H9 (cell line): ENCODE results near the gene DEAF1. TPM values are rescaled to one million over a fixed set of nuclear protein-coding genes. Genes with fewer than 3 reads are reported as not detected.

Experiments used
- DNase-seq: peaks from one replicate; pipeline ENCODE4 v3.0.0-alpha.2; 2017
- H2AFZ ChIP-seq: one replicate; pipeline ENCODE4 v1.6.1; 2013; ENCODE audit warnings: mild to moderate bottlenecking, low read length, control low read depth, moderate library complexity
- H2AK5ac ChIP-seq: 2 replicates; pipeline ENCODE4 v1.6.1; 2013; ENCODE audit warnings: low read length, control low read depth, mixed read lengths; ENCODE audit not compliant: insufficient read length
- H2BK120ac ChIP-seq: one replicate; pipeline ENCODE4 v1.6.1; 2013; ENCODE audit warnings: low read depth, mild to moderate bottlenecking, low read length, control low read depth, inconsistent platforms; ENCODE audit not compliant: poor library complexity, severe bottlenecking
- H2BK12ac ChIP-seq: 2 replicates; pipeline ENCODE4 v1.6.1; 2013; ENCODE audit warnings: low read length, control low read depth, mixed read lengths, low read depth; ENCODE audit not compliant: insufficient read length
- H2BK15ac ChIP-seq: 2 replicates; pipeline ENCODE4 v1.6.1; 2013; ENCODE audit warnings: low read depth, low read length, control low read depth
- H2BK20ac ChIP-seq: one replicate; pipeline ENCODE4 v1.6.1; 2013; ENCODE audit warnings: low read depth, mild to moderate bottlenecking, low read length, control low read depth, inconsistent platforms; ENCODE audit not compliant: poor library complexity, severe bottlenecking
- H2BK5ac ChIP-seq: 2 replicates; pipeline ENCODE4 v1.6.1; 2013; ENCODE audit warnings: low read length, control low read depth, mixed read lengths; ENCODE audit not compliant: insufficient read length
- H3K14ac ChIP-seq: 2 replicates; pipeline ENCODE4 v1.6.1; 2013; ENCODE audit warnings: low read length, control low read depth; ENCODE audit not compliant: insufficient read depth
- H3K18ac ChIP-seq: 2 replicates; pipeline ENCODE4 v1.6.1; 2013; ENCODE audit warnings: low read depth, mild to moderate bottlenecking, mixed read lengths, low read length, control low read depth; ENCODE audit not compliant: insufficient read length
- H3K23ac ChIP-seq: 2 replicates; pipeline ENCODE4 v1.6.1; 2013; ENCODE audit warnings: low read length, control low read depth, mixed read lengths, low read depth; ENCODE audit not compliant: insufficient read length
- H3K23me2 ChIP-seq: 2 replicates; pipeline ENCODE4 v1.6.1; 2013; ENCODE audit warnings: low read depth, mild to moderate bottlenecking, mixed read lengths, low read length, control low read depth; ENCODE audit not compliant: insufficient read length, poor library complexity, severe bottlenecking
- H3K27ac ChIP-seq: 2 replicates; pipeline ENCODE4 v1.5.1; 2013; ENCODE audit warnings: low read length, control low read depth, mixed read lengths, low read depth; ENCODE audit not compliant: insufficient read length
- H3K27me3 ChIP-seq: 2 replicates; pipeline ENCODE4 v1.6.1; 2013; ENCODE audit warnings: low read length, control low read depth, inconsistent platforms; ENCODE audit not compliant: insufficient read depth
- H3K4ac ChIP-seq: 2 replicates; pipeline ENCODE4 v1.6.1; 2013; ENCODE audit warnings: low read depth, mild to moderate bottlenecking, control low read depth, inconsistent platforms, low read length, moderate library complexity
- H3K4me1 ChIP-seq: 2 replicates; pipeline ENCODE4 v1.6.1; 2013; ENCODE audit warnings: low read length, control low read depth, inconsistent platforms; ENCODE audit not compliant: insufficient read depth
- H3K4me2 ChIP-seq: 2 replicates; pipeline ENCODE4 v1.6.1; 2013; ENCODE audit warnings: low read length, control low read depth, mixed read lengths; ENCODE audit not compliant: insufficient read length, insufficient read depth
- H3K56ac ChIP-seq: 2 replicates; pipeline ENCODE4 v1.6.1; 2013; ENCODE audit warnings: low read depth, mild to moderate bottlenecking, mixed read lengths, low read length, control low read depth; ENCODE audit not compliant: insufficient read length
- H3K79me1 ChIP-seq: 2 replicates; pipeline ENCODE4 v1.6.1; 2013; ENCODE audit warnings: low read depth, mild to moderate bottlenecking, moderate library complexity, low read length, control low read depth, inconsistent platforms; ENCODE audit not compliant: insufficient read depth, poor library complexity, severe bottlenecking
- H3K79me2 ChIP-seq: 2 replicates; pipeline ENCODE4 v1.6.1; 2013; ENCODE audit warnings: low read length, control low read depth, inconsistent platforms; ENCODE audit not compliant: insufficient read depth
- H3K9ac ChIP-seq: 2 replicates; pipeline ENCODE4 v1.6.1; 2013; ENCODE audit warnings: low read length, control low read depth, mixed read lengths; ENCODE audit not compliant: insufficient read length; ENCODE audit errors: extremely low read depth
- H3K9me3 ChIP-seq: one replicate; pipeline ENCODE4 v1.6.1; 2013; ENCODE audit warnings: low read depth, low read length, inconsistent platforms; ENCODE audit not compliant: control insufficient read depth
- H3T11ph ChIP-seq: one replicate; pipeline ENCODE4 v1.6.1; 2013; ENCODE audit warnings: mild to moderate bottlenecking, low read length, control low read depth, inconsistent platforms
- H4K20me1 ChIP-seq: one replicate; pipeline ENCODE4 v1.6.1; 2013; ENCODE audit not compliant: control insufficient read depth, insufficient read length, insufficient read depth
- H4K5ac ChIP-seq: 2 replicates; pipeline ENCODE4 v1.6.1; 2013; ENCODE audit warnings: low read depth, mild to moderate bottlenecking, mixed read lengths, low read length, control low read depth; ENCODE audit not compliant: insufficient read length
- H4K8ac ChIP-seq: replicated peaks from 2 replicates; pipeline ENCODE4 v1.6.1; 2013; ENCODE audit warnings: low read length, control low read depth, mixed read lengths, low read depth; ENCODE audit not compliant: insufficient read length
- H4K91ac ChIP-seq: 2 replicates; pipeline ENCODE4 v1.6.1; 2013; ENCODE audit warnings: low read depth, mild to moderate bottlenecking, moderate library complexity, mixed read lengths, low read length, control low read depth; ENCODE audit not compliant: insufficient read length
- H3K27ac Mint-ChIP-seq, 3 experiments: 2 replicates in 2 of 3; 3 replicates in 1 of 3; pipeline ENCODE4 v1.8.0; 2020 to 2021; ENCODE audit warnings: mixed read lengths in 3 of 3, mild to moderate bottlenecking in 1 of 3, moderate library complexity in 1 of 3
- H3K27me3 Mint-ChIP-seq: 2 replicates; pipeline ENCODE4 v1.8.0; 2021; ENCODE audit warnings: low read depth, mild to moderate bottlenecking, moderate library complexity, mixed read lengths
- H3K36me3 Mint-ChIP-seq, 3 experiments: 2 replicates in 2 of 3; 3 replicates in 1 of 3; pipeline ENCODE4 v1.8.0; 2020 to 2021; ENCODE audit warnings: low read depth in 3 of 3, mixed read lengths in 3 of 3; ENCODE audit not compliant: insufficient read depth in 1 of 3
- H3K4me1 Mint-ChIP-seq, 2 experiments: 2 replicates each; pipeline ENCODE4 v1.8.0; 2020; ENCODE audit warnings: mixed read lengths in 2 of 2
- H3K4me3 Mint-ChIP-seq, 2 experiments: 2 replicates in 1 of 2; 3 replicates in 1 of 2; pipeline ENCODE4 v1.8.0; 2020 to 2021; ENCODE audit warnings: mild to moderate bottlenecking in 2 of 2, mixed read lengths in 2 of 2, moderate library complexity in 1 of 2
- H3K9me3 Mint-ChIP-seq, 2 experiments: 2 replicates in 1 of 2; 3 replicates in 1 of 2; pipeline ENCODE4 v1.8.0; 2020; ENCODE audit warnings: mild to moderate bottlenecking in 2 of 2, mixed read lengths in 2 of 2, moderate library complexity in 1 of 2
- CTCF ChIP-seq: fragments of 200-600 bp; sonication (generic); conservative IDR thresholded peaks from 3 replicates; pipeline ENCODE4 v1.8.0; 2021; ENCODE audit warnings: antibody characterized with exemption, mild to moderate bottlenecking
- WGBS: extraction: QIAGEN DNeasy Blood & Tissue Kit; methylation state at CpG from one replicate; pipeline ENCODE4 v1.1.7; 2013; ENCODE audit warnings: missing lambda C conversion rate, low lambda C conversion rate, mixed read lengths; ENCODE audit not compliant: insufficient read length; ENCODE audit errors: extremely low coverage; 5-methylcytosine and 5-hydroxymethylcytosine counted together
- total RNA-seq: library from RNA; stranded (reverse); gene quantifications from 2 replicates; pipeline ENCODE4 v1.2.1, GENCODE V29; 2021

The DEAF1 gene
- total RNA-seq, 1 experiment from 2014 or later: 67.3 TPM

DNA sequence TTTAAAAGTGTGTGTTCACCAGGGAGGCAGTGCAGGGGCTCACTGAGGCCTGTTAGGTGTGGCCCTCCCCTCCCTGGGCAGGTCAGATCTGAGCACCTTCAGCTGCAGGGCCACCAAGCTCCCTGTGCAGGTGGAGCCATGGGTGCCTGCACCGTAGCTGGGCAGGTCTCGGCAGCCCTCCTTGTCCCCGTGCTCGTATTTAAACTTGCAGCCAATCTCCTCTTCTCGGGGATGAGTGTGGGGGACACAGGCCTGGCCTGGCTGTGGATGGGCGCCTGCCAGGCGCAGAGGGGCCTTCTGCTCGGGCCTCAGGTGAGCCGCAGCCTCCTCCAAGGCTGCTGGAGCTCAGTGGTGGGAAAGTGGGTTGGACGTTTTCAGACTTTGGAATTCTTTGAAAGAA lies 99.6 kb downstream of the DEAF1 start:
- Histone ChIP-seq H3K14ac (no peak overlapping the region), H2BK12ac (no peak overlapping the region), H3K79me1 (no peaks in the 10 kb centered on the region), H3T11ph (no peak overlapping the region), H2AFZ (no peak overlapping the region), H3K4me1 (no peaks in the 10 kb centered on the region), H2BK20ac (no peak overlapping the region), H3K9ac (no peak overlapping the region), H3K79me2 (no peaks in the 10 kb centered on the region), H3K27ac (no peak overlapping the region), H4K8ac (no peak overlapping the region), H4K91ac (no peak overlapping the region), H2BK120ac (no peak overlapping the region), H2BK5ac (no peak overlapping the region), H3K9me3 (no peaks in the 10 kb centered on the region), H3K23me2 (no peaks in the 10 kb centered on the region), H3K4ac (no peak overlapping the region), H3K18ac (no peak overlapping the region), H3K56ac (no peak overlapping the region), H3K27me3 (no peaks in the 10 kb centered on the region), H2AK5ac (no peak overlapping the region), H3K4me2 (no peak overlapping the region), H3K23ac (no peak overlapping the region), H2BK15ac (no peak overlapping the region), H4K20me1 (no peaks in the 10 kb centered on the region), H4K5ac (no peak overlapping the region)
- no peaks in the 10 kb centered on the region; a peak in 1 of 5 replicates for H3K9me3 Mint-ChIP-seq
- 0 out of 2 replicates have a peak, but pooled peaks cover 2% of the 10 kb centered on the region for H3K27me3 Mint-ChIP-seq
- H3K4me1 Mint-ChIP-seq: no peaks in the 10 kb centered on the region
- H3K36me3 Mint-ChIP-seq: peaks cover 53 to 85% (median 84%) of the 10 kb centered on the region in 3 experiments
- no CpG with 5 or more reads among the region's 10 CpGs for WGBS
- TF ChIP-seq CTCF: no peak
- H3K27ac Mint-ChIP-seq: no peak overlapping the region
- H3K4me3 Mint-ChIP-seq: no peak overlapping the region
- DNase-seq: no peak

Other genes with a start within 250 kb of the DEAF1 start
- 53.4 and 55.3 TPM in 2 replicates for gene PTDSS2, start 244.9 kb downstream of the DEAF1 start, total RNA-seq
- 60.0 and 67.0 TPM in 2 replicates for gene RNH1, start 188.0 kb downstream of the DEAF1 start, total RNA-seq
- 61.8 and 66.0 TPM in 2 replicates for gene HRAS, start 159.6 kb downstream of the DEAF1 start, total RNA-seq
- gene LRRC56, start 157.7 kb downstream of the DEAF1 start, total RNA-seq: 3.1 and 3.4 TPM in 2 replicates
- gene LMNTD2, start 134.5 kb downstream of the DEAF1 start, total RNA-seq: 4.2 and 4.7 TPM in 2 replicates
- gene RASSF7, start 134.3 kb downstream of the DEAF1 start, total RNA-seq: 26.3 and 30.0 TPM in 2 replicates
- 48.9 and 50.6 TPM in 2 replicates for gene PHRF1, start 118.8 kb downstream of the DEAF1 start, total RNA-seq
- 9.7 and 9.8 TPM in 2 replicates for gene IRF7, start 79.3 kb downstream of the DEAF1 start, total RNA-seq
- 0.46 TPM in 1 of 2 replicates, not detected in the other for gene CDHR5, start 70.3 kb downstream of the DEAF1 start, total RNA-seq
- 1.8 and 2.3 TPM in 2 replicates for gene SCT, start 68.0 kb downstream of the DEAF1 start, total RNA-seq
- 6.2 and 6.8 TPM in 2 replicates for gene DRD4, start 58.0 kb downstream of the DEAF1 start, total RNA-seq
- 15.3 and 23.6 TPM in 2 replicates for gene TMEM80, start 594 bp upstream of the DEAF1 start, total RNA-seq
- gene EPS8L2, start 11.0 kb upstream of the DEAF1 start, total RNA-seq: 92.8 and 101 TPM in 2 replicates
- gene TALDO1, start 52.2 kb upstream of the DEAF1 start, total RNA-seq: 268 and 300 TPM in 2 replicates
- 51.5 and 60.0 TPM in 2 replicates for gene GATD1, start 82.3 kb upstream of the DEAF1 start, total RNA-seq
- 0.81 and 0.86 TPM in 2 replicates for gene CEND1, start 94.9 kb upstream of the DEAF1 start, total RNA-seq
- 51.9 and 54.6 TPM in 2 replicates for gene SLC25A22, start 103.1 kb upstream of the DEAF1 start, total RNA-seq
- gene PIDD1, start 110.0 kb upstream of the DEAF1 start, total RNA-seq: 25.3 and 26.6 TPM in 2 replicates
- 2,138 and 2,312 TPM in 2 replicates for gene RPLP2, start 114.7 kb upstream of the DEAF1 start, total RNA-seq
- gene PNPLA2, start 123.7 kb upstream of the DEAF1 start, total RNA-seq: 62.3 and 67.3 TPM in 2 replicates
- gene CRACR2B, start 132.7 kb upstream of the DEAF1 start, total RNA-seq: 28.8 and 29.0 TPM in 2 replicates
- 138 and 142 TPM in 2 replicates for gene CD151, start 137.7 kb upstream of the DEAF1 start, total RNA-seq
- gene POLR2L, start 147.3 kb upstream of the DEAF1 start, total RNA-seq: 133 and 135 TPM in 2 replicates
- gene TSPAN4, start 147.6 kb upstream of the DEAF1 start, total RNA-seq: 63.9 and 64.6 TPM in 2 replicates
- gene CHID1, start 215.6 kb upstream of the DEAF1 start, total RNA-seq: 87.2 and 89.4 TPM in 2 replicates
- gene AP2A2, start 230.6 kb upstream of the DEAF1 start, total RNA-seq: 51.7 and 53.7 TPM in 2 replicates